GM18505 (cell line): ENCODE measurements around the gene IFIT1B.
"Not testable (repeated sequence)": the region's sequence is repeated elsewhere in the genome, so short reads cannot be mapped to it uniquely, and the experiment has no call there.

Experiments used
- ATAC-seq: cut with Tn5 transposase; IDR thresholded peaks from one replicate; pipeline ENCODE4 v1.9.1; 2021; ENCODE audit not compliant: unreplicated experiment
- POLR2A ChIP-seq: IDR thresholded peaks from 4 replicates; pipeline ENCODE4 v1.6.1; 2011; ENCODE audit warnings: borderline replicate concordance; ENCODE audit not compliant: insufficient read depth, insufficient read length; ENCODE audit errors: extremely low read depth

The IFIT1B gene

DNA sequence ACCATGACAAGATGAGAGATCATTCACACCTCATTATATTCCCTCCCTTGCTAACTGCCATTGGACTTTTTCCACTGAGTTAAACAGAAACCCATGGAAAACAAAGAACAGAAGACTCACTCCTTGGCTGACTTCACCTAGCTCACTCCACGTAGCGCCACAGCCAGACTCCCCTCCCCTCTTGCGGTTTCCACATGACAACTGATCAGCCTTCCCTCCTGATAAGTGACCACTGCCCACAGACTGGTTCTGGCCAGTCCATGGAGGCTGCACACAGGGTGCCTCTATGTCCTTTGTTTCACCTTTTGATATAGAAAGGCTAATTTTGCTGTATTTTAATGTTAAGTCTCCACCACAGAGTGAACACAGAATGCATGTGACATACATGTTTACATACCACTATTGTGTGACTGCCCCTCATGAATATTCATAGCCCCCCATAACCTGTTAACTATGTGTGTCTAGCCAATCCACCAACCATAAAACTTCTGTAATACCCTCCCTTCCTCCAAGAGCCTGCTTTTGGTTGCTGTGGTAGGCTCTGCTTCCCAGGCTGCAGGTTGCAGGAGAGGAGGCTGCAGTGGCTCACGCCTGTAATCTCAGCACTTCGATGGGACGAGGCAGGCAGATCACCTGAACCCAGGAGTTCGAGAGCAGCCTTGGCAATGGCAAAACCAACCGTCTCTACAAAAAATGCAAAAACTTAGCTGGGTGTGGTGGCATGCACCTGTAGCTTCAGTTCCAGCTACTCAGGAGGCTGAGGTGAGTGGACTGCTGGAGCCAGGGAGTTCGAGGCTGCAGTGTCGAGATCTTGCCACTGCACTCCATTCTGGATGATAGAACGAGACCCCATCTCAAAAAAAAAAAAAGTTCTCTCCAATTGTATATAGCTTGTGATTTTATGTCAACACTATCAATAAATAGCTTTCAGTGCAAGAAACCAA lies 26.5 kb downstream of the IFIT1B start:
- TF ChIP-seq POLR2A: no peak
- no peak for ATAC-seq

DNA sequence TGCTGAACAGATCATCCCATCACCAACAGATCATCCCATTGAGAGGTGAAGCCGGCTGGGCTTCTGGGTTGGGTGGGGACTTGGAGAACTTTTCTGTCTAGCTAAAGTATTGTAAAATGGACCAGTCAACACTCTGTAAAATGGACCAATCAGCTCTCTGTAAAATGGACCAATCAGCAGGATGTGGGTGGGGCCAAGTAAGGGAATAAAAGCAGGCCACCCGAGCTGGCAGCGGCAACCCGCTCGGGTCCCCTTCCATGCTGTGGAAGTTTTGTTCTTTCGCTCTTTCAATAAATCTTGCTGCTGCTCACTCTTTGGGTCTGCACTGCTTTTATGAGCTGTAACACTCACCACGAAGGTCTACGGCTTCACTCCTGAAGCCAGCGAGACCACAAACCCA lies 28.3 kb downstream of the IFIT1B start:
- ATAC-seq: not testable (repeated sequence)

- not testable (repeated sequence) for ATAC-seq
Measured at GRCh38 chr10:89407792-89408191, 29.9 kb downstream of the IFIT1B start.

DNA sequence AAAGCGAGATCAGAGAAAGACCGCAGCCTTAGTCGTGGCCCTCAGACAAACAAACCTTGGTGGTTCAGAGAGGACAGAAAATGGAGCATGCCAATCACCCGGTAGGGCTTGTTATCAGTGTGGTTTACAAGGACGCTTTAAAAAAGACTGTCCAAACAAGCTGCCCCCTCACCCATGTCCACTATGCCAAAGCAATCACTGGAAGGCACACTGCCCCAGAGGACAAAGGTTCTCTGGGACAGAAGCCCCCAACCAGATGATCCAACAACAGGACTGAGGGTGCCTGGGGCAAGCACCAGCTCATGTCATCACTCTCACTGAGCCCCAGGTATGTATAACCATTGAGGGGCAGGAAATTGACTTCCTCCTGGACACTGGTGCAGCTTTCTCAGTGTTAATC lies 31.4 kb downstream of the IFIT1B start:
- ATAC-seq: not testable (repeated sequence)

DNA sequence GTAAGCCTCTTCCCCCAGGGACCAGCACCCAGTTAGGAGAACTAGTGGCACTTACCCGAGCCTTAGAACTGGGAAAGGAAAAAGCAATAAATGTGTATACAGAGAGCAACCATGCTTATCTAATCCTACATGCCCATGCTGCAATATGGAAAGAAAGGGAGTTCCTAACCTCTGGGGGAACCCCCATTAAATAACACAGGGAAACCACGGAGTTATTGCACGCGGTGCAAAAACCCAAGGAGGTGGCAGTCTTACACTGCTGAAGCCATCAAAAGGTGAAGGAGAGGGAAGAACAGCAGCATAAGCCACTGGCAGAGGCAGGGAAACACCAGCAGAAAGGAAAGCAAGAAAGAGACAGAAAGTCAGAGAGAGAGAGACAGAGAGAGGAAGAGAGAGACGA lies 32.7 kb downstream of the IFIT1B start:
- not testable (repeated sequence) for ATAC-seq

DNA sequence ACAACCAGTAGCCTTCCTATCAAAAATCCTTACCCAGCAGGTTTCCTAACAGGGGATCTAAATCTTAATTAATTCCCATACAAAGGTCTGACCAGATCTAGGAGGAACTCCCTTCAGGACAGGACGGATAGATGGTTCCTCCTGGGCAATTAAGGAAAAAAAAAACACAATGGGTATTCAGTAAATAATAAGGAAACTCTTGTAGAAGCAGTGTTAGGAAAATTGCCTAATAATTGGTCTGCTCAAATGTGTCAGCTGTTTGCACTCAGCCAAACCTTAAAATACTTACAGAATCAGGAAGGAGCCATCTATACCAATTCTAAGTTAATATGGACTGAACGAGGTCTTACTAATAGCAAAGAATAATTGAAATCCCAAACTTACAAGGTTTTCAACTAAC lies 33.3 kb downstream of the IFIT1B start:
- not testable (repeated sequence) for ATAC-seq

GRCh38 chr10:89412276-89412675 lies 34.4 kb downstream of the IFIT1B start:
- not testable (repeated sequence) for ATAC-seq

DNA sequence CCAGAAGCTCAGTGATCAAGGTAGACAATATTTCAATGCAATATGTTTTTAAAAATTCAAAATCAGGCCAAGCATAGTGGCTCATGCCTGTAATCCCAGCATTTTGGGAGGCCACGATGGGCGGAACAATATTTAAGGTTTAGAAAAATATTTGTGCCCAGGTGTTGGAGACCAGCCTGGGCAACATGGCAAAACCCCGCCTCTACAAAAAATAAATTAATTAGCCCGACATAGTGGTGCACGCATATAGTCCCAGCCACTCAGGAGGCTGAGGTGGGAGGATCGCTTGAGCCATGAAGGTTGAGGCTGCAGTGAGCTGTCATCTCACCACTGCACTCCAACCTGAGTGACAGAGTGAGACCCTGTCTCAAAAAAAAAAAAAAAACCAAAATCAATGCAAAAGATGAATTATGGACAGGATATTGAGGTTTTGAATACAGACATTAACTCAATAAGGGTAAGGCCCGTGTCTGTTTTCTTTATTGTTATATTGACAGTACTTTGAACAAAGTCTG lies 35.6 kb downstream of the IFIT1B start:
- TF ChIP-seq POLR2A: no peak
- ATAC-seq: no peak

GRCh38 chr10:89414146-89414878 lies 36.5 kb downstream of the IFIT1B start, which contains the start of gene IFIT5:
Gene IFIT5, plus strand, starts transcription at chr10:89414568. Its CDS starts 231 bp downstream, at chr10:89414799.
- ATAC-seq: peak; percentile 74
- peak; percentile 55 for TF ChIP-seq POLR2A

GRCh38 chr10:89414879-89415821 lies 37.3 kb downstream of the IFIT1B start:
- ATAC-seq: peak; percentile 32
- no peak for TF ChIP-seq POLR2A

DNA sequence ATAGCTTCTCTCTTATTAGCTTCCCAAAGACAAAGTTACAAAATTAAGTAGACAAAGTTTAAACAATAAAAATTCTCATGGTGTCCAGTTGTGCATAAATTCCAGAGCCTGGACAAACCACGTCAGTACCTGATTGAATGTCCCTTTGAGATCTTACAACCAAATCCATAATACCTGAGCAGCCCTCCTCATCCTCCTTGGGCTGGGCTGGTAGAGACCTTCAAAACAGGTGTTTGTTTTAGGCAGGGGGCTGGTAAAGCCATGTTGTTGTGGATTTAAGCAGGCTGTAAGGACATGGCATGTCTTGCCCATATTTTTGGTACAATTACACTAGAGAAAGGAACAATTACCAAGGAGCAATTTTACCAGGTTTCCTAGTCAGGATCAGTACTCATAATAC lies 38.6 kb downstream of the IFIT1B start:
- no peak for TF ChIP-seq POLR2A
- no peak for ATAC-seq

DNA sequence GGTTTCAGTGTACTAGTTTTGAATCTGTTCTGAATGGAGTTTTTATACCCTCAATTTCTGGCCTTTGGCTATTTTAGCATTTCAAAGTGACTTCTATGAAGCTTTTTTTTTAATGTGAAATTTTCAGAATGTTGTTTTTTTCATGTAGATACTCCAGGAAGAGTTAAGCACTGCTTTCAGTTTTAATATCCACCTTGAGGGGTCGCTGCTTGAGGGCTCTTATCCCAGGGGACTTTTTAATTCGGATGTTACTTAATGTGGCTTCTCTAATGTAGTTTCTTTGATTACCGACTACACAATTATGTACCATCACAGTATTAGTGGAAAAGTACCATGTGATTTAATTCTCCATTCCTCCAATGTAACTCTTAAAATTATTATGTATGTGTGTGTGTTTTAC lies 41.7 kb downstream of the IFIT1B start:
- no peak for ATAC-seq
- no peak for TF ChIP-seq POLR2A

- no peak for TF ChIP-seq POLR2A
- ATAC-seq: no peak
Measured at GRCh38 chr10:89421018-89421476, 43.2 kb downstream of the IFIT1B start.
